ENCODE data around the gene NLRC5.

NLRC5 gene

GRCh38 chr16:56994311-56994710 is 5.0 kb downstream of the NLRC5 start:
- Histone ChIP-seq H3K27me3 (no peaks in the 10 kb centered on the region), H3K9me3 (no peaks in the 10 kb centered on the region), H3K36me3 (no peaks in the 10 kb centered on the region), H3K4me1 (no peaks in the 10 kb centered on the region), H3K4me3 (ENCODE audit: low read depth, low read length) (no peak overlapping the region)
- no peak for DNase-seq
- TF ChIP-seq CTCF (IDR thresholded peaks at IDR 0.05; ENCODE audit: low read depth, low read length) = no peak

GRCh38 chr16:56995136-56995805 is 5.9 kb downstream of the NLRC5 start:
- Histone ChIP-seq H3K4me1 (no peaks in the 10 kb centered on the region), H3K4me3 (ENCODE audit: low read depth, low read length) (no peak overlapping the region), H3K27me3 (no peaks in the 10 kb centered on the region), H3K9me3 (no peaks in the 10 kb centered on the region), H3K36me3 (no peaks in the 10 kb centered on the region)
- DNase-seq = no peak
- TF ChIP-seq CTCF (IDR thresholded peaks at IDR 0.05; ENCODE audit: low read depth, low read length) = no peak

- Histone ChIP-seq H3K9me3 (no peaks in the 10 kb centered on the region), H3K36me3 (no peaks in the 10 kb centered on the region), H3K4me3 (ENCODE audit: low read depth, low read length) (no peak overlapping the region), H3K27me3 (no peaks in the 10 kb centered on the region), H3K4me1 (no peaks in the 10 kb centered on the region)
- no peak for TF ChIP-seq CTCF (IDR thresholded peaks at IDR 0.05; ENCODE audit: low read depth, low read length)
- DNase-seq = no peak
Measured at GRCh38 chr16:56997264-56997663, 7.9 kb downstream of the NLRC5 start.

- TF ChIP-seq CTCF (IDR thresholded peaks at IDR 0.05; ENCODE audit: low read depth, low read length) = no peak
- Histone ChIP-seq H3K9me3 (no peaks in the 10 kb centered on the region), H3K4me1 (no peaks in the 10 kb centered on the region), H3K27me3 (no peaks in the 10 kb centered on the region), H3K36me3 (no peaks in the 10 kb centered on the region), H3K4me3 (ENCODE audit: low read depth, low read length) (no peak overlapping the region)
- no peak for DNase-seq
Measured at GRCh38 chr16:56997931-56998330, 8.6 kb downstream of the NLRC5 start.

GRCh38 chr16:56998352-56998751 is 9.0 kb downstream of the NLRC5 start:
- H3K4me1 ChIP-seq = no peaks in the 10 kb centered on the region
- H3K4me3 ChIP-seq (ENCODE audit: low read depth, low read length) = no peak overlapping the region
- H3K27me3 ChIP-seq = no peaks in the 10 kb centered on the region
- no peak for DNase-seq
- no peaks in the 10 kb centered on the region for H3K36me3 ChIP-seq
- no peak for TF ChIP-seq CTCF (IDR thresholded peaks at IDR 0.05; ENCODE audit: low read depth, low read length)
- H3K9me3 ChIP-seq = no peaks in the 10 kb centered on the region

GRCh38 chr16:56998861-56999260 is 9.5 kb downstream of the NLRC5 start:
- H3K27me3 ChIP-seq = no peaks in the 10 kb centered on the region
- no peaks in the 10 kb centered on the region for H3K9me3 ChIP-seq
- H3K36me3 ChIP-seq = no peaks in the 10 kb centered on the region
- TF ChIP-seq CTCF (IDR thresholded peaks at IDR 0.05; ENCODE audit: low read depth, low read length) = no peak
- H3K4me1 ChIP-seq = no peaks in the 10 kb centered on the region
- no peak for DNase-seq
- no peak overlapping the region for H3K4me3 ChIP-seq (ENCODE audit: low read depth, low read length)
